Stomach (tissue), 9 donors: ENCODE data around the gene OCA2. TPM values are rescaled to one million over a fixed set of nuclear protein-coding genes. Genes with fewer than 3 reads are reported as not detected.

Experiments used
- DNase-seq, 2 donors: peaks; one replicate each; pipeline versions ENCODE4 v3.0.0 to v3.0.0-alpha.2; 2013 to 2019
- H3K27ac ChIP-seq, 5 donors: fragments of 200-600 bp in 4 of 5; sonication (generic) in 4 of 5; one replicate each; pipeline ENCODE4 v1.5.1; 2013 to 2019; ENCODE audit warnings: mild to moderate bottlenecking in 1 of 5, moderate library complexity in 1 of 5
- H3K27me3 ChIP-seq, 3 donors: fragments of 200-600 bp; sonication (generic); one replicate each; pipeline ENCODE4 v1.5.1; 2017 to 2019; ENCODE audit warnings: mixed run types in 1 of 3
- H3K36me3 ChIP-seq, 4 donors: fragments of 200-600 bp; sonication (generic); 1 replicate in 3 of 4; 2 replicates in 1 of 4; pipeline ENCODE4 v1.5.1; 2016 to 2019
- H3K4me1 ChIP-seq, 4 donors: fragments of 200-600 bp; sonication (generic); one replicate each; pipeline ENCODE4 v1.5.1; 2016 to 2019
- H3K4me3 ChIP-seq, 4 donors: fragments of 200-600 bp; sonication (generic) in 3 of 4; one replicate each; pipeline ENCODE4 v1.5.1; 2016 to 2019; ENCODE audit warnings: mild to moderate bottlenecking in 1 of 4
- H3K9me3 ChIP-seq, 4 donors: fragments of 200-600 bp; sonication (generic); one replicate each; pipeline ENCODE4 v1.5.1; 2016 to 2019
- EP300 ChIP-seq: sonication (generic); formaldehyde crosslinking; IDR thresholded peaks from one replicate; pipeline ENCODE4 v1.6.1; 2017; ENCODE audit warnings: antibody characterized with exemption
- POLR2A ChIP-seq, 4 donors: fragments of 450-650 bp; IDR thresholded peaks; one replicate each; pipeline ENCODE4 v1.6.1; 2016; ENCODE audit warnings: antibody characterized with exemption in 4 of 4, control low read depth in 2 of 4, mild to moderate bottlenecking in 1 of 4, moderate library complexity in 1 of 4
- POLR2AphosphoS5 ChIP-seq, 3 donors: sonication (generic); formaldehyde crosslinking; IDR thresholded peaks; one replicate each; pipeline ENCODE4 v1.6.1; 2016; ENCODE audit warnings: antibody characterized with exemption in 3 of 3
- WGBS, 5 donors: extraction: QIAGEN DNeasy Blood & Tissue Kit in 3 of 5; methylation state at CpG; one replicate each; pipeline versions ENCODE4 v1.1.5 to v1.1.7; 2013 to 2018; 5-methylcytosine and 5-hydroxymethylcytosine counted together
- intact Hi-C: fragments of 100-400 bp; cut with DNase I; formaldehyde crosslinking; loops from one replicate; pipeline ENCODE4 v1.15.1; 2023; ENCODE audit warnings: low total_unique reads
- polyA plus RNA-seq, 3 donors: library from polyadenylated mRNA; stranded (reverse); fragments of 200-250 nt; gene quantifications; one replicate each; pipeline ENCODE4 v1.2.3, GENCODE V29; 2013
- total RNA-seq, 5 donors: library from RNA; depleted of rRNA; stranded (reverse); fragments of >200 nt; gene quantifications; one replicate each; pipeline versions ENCODE4 v1.1.0 to v1.2.3, GENCODE V29; 2014 to 2016
- TF ChIP-seq, protein P1 (sequence below), 7 experiments: fragments of 450-650 bp in 4 of 7; fragments of 200-600 bp in 3 of 7; sonication (generic) in 3 of 7; IDR thresholded peaks; one replicate each; pipeline ENCODE4 v1.5.1; 2016 to 2019; ENCODE audit warnings: antibody characterized with exemption in 7 of 7, control low read depth in 2 of 7, mild to moderate bottlenecking in 1 of 7
- donor health status: healthy with polysubstance abuse.
- donor health status: Bipolar disorder and iron deficiency.
- donor health status: healthy.

OCA2 gene
- total and polyA plus RNA-seq, 8 donors: 0.12 to 0.89 (median 0.65) TPM; not detected in 4

DNA sequence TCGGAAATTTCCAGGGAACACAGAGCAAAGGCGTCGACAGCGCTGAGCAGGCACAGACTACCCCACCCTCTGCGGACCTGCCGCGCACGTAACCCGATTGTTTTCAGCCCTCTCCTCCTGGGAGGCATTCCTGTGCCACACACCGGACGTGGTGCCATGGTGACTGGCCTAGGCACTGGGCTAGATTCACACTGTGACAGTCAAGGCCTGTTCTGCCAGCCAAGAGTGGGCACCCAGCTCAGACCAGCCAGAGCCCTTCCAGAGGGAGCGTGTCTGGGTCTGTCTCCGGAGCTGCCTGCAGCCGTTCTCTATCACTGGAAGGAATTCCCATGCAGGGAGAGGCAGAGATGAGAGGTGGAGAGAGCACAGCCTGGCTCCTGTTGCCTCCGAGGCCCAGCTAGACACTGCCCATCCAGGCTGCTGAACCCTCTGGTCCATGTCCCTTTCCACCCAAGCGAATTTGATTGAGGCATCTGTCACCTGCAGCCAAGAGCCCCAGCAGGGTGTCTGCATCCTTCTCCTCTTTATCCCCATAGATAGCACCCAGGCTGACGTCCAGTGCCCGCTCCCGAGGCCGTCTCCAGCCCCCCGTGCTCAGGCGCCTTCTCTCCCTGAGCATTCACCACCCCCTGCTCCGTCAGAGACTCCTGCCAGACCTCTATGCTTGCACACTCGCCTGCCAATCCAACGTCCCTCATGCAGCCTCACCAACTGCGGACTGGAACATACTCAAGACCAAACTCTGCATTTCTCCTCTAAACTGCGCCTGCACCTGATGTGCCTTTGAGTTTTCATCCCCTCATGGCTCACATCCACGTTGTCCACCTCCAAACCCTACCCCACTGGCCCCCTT is 267.5 kb downstream of the OCA2 start:
- Histone ChIP-seq H3K4me1 (no peaks in the 10 kb centered on the region), H3K36me3 (no peaks in the 10 kb centered on the region), H3K27ac (no peak overlapping the region), H3K9me3 (peaks cover 0 to 10% (median 2%) of the 10 kb centered on the region in 4 donors), H3K27me3 (no peaks in the 10 kb centered on the region), H3K4me3 (no peak overlapping the region)
- no peak for DNase-seq
- intact Hi-C loops: no loop called here
- 84 to 89% (median 87%) methylated on average over 24 to 28 of the region's 28 CpGs for WGBS, 5 donors
- no peak for TF ChIP-seq POLR2A (IDR thresholded peaks at IDR 0.05)
- TF ChIP-seq, protein P1, sequence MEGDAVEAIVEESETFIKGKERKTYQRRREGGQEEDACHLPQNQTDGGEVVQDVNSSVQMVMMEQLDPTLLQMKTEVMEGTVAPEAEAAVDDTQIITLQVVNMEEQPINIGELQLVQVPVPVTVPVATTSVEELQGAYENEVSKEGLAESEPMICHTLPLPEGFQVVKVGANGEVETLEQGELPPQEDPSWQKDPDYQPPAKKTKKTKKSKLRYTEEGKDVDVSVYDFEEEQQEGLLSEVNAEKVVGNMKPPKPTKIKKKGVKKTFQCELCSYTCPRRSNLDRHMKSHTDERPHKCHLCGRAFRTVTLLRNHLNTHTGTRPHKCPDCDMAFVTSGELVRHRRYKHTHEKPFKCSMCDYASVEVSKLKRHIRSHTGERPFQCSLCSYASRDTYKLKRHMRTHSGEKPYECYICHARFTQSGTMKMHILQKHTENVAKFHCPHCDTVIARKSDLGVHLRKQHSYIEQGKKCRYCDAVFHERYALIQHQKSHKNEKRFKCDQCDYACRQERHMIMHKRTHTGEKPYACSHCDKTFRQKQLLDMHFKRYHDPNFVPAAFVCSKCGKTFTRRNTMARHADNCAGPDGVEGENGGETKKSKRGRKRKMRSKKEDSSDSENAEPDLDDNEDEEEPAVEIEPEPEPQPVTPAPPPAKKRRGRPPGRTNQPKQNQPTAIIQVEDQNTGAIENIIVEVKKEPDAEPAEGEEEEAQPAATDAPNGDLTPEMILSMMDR (IDR thresholded peaks at IDR 0.05): no peak
- no peak for TF ChIP-seq EP300

- intact Hi-C loops: no loop called here
- H3K9me3 ChIP-seq: peaks cover 0 to 10% (median 4%) of the 10 kb centered on the region in 4 donors
- H3K4me3 ChIP-seq: no peak overlapping the region
- H3K4me1 ChIP-seq: no peaks in the 10 kb centered on the region
- TF ChIP-seq, protein P1 (IDR thresholded peaks at IDR 0.05): no peak
- no peak for TF ChIP-seq POLR2AphosphoS5 (IDR thresholded peaks at IDR 0.05)
- TF ChIP-seq POLR2A (IDR thresholded peaks at IDR 0.05): no peak
- TF ChIP-seq EP300: no peak
- H3K36me3 ChIP-seq: no peaks in the 10 kb centered on the region
- no peaks in the 10 kb centered on the region for H3K27me3 ChIP-seq
- DNase-seq: no peak
- WGBS, 5 donors: 66 to 79% (median 76%) methylated on average over 10 of the region's 10 CpGs
- H3K27ac ChIP-seq: no peak overlapping the region
Measured at GRCh38 chr15:27828746-27829145, 270.4 kb downstream of the OCA2 start.

DNA sequence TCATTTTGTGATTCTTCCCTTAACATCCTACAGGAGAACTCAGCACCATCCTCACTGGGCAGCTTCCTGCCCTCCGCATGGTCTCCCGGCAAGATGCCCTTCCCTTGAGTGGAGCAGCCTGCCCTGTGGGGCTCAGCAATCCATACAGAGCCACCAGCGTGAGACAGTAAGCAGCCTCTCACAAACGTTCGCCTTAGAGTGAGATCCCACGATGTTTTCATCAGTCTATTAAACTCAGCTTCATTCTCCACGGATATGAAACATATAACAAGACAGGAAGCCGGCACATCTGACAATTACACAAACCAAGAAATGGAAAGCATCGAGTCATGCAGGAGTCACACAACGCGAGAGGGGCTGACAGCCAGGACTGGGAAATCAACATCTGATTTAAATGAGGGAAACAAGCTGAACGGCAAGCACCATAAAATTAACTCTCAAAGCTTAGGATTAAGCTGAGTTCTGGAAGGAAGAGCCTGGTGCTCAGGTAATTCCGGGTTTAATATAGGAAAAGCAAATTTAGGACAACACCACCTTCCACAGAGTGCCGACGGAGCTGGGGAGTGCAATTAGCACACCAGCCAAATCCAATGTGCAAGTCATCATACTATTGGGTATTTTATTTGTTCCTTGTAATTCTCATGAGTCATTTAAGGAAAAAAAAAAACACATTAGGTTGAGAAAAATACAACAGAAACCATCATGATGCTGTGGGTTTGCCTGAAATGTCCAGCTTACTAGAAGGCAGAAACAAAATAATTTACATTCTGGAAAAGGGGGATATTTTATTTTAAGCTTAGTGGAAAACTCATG is 272.0 kb downstream of the OCA2 start:
- Histone ChIP-seq H3K4me3 (no peak overlapping the region), H3K9me3 (peaks cover 0 to 8% (median 2%) of the 10 kb centered on the region in 4 donors), H3K4me1 (no peaks in the 10 kb centered on the region), H3K27me3 (no peaks in the 10 kb centered on the region), H3K27ac (no peak overlapping the region), H3K36me3 (no peaks in the 10 kb centered on the region)
- no peak for DNase-seq
- WGBS, 5 donors: 45 to 68% (median 63%) methylated on average over 15 of the region's 15 CpGs
- TF ChIP-seq POLR2AphosphoS5 (IDR thresholded peaks at IDR 0.05): no peak
- no peak for TF ChIP-seq EP300
- TF ChIP-seq POLR2A (IDR thresholded peaks at IDR 0.05): no peak
- TF ChIP-seq, protein P1 (IDR thresholded peaks at IDR 0.05): no peak
- intact Hi-C loops: no loop called here

DNA sequence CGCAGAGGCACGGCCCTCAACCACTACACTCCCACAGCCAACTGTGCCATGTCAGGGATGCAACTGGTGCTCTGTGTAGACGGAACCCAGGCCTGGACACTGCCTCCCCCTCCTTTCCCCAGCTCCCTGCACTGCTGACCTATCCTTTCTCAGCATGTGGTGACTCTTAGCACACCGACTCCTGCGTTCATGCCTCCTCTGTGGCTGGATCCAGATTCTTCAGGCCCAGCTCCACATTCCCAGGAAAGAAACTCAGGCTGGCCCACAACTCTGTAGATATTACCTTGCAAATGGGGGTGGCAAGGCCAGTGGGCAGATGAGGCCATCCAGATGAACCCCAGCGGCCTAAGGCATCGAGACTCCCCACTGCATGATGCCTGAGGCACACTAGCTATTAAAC is 272.7 kb downstream of the OCA2 start:
- intact Hi-C loops: no loop called here
- Histone ChIP-seq H3K9me3 (peaks cover 0 to 8% (median 0%) of the 10 kb centered on the region in 4 donors), H3K4me1 (no peaks in the 10 kb centered on the region), H3K27ac (no peak overlapping the region), H3K36me3 (no peaks in the 10 kb centered on the region), H3K4me3 (no peak overlapping the region), H3K27me3 (no peaks in the 10 kb centered on the region)
- no peak for TF ChIP-seq POLR2AphosphoS5 (IDR thresholded peaks at IDR 0.05)
- WGBS, 5 donors: 39 to 80% (median 63%) methylated on average over 7 of the region's 7 CpGs
- DNase-seq: no peak
